ENCODE data around the gene PDE4D. TPM values are rescaled to one million over a fixed set of nuclear protein-coding genes. Genes with fewer than 3 reads are reported as not detected.

Gene PDE4D
- total RNA-seq, 1 donor from 2014 or later: 11.8 TPM

DNA sequence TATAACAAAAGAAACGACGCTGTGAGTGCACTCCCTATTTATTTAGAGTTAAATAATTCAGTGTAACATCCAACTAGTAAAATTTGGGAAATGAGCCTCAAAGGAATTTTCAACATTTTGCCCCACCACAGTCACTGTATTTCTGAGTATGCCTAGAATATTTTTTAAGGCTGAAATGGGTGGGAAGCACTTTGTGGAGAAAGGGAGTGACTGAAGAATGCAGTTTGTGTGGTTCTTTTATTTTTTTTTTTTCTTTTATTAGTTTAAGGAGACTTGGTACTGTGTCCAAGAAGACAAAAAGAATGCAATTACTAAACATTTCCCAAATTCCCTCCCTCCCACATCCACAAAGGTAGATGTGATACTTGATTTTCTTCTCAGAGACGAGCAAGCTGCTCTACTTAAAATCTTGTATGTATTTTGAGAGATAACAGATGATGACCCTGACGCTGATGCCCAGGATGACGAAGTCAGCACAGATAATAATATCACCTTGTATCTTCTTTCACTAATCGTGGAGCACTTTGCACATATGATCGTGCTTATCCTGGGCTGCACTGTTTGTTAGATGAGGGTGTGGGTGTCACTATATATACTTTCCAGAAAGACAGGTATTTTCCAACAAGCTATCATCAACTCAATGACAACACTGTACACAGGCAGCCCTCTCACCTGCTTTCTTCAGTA lies 724.3 kb downstream of the PDE4D start:
- Mint-ChIP-seq H3K9me3 (no peaks in the 10 kb centered on the region), H3K36me3 (ENCODE audit: low read depth) (no peaks in the 10 kb centered on the region), H3K27ac (ENCODE audit: unreplicated experiment) (no peak overlapping the region), H3K4me3 (no peak overlapping the region), H3K27me3 (ENCODE audit: low read depth) (no peaks in the 10 kb centered on the region), H3K4me1 (no peaks in the 10 kb centered on the region)
- no peak for DNase-seq (ENCODE audit: low read depth, low spot score)
- TF ChIP-seq, protein P1, sequence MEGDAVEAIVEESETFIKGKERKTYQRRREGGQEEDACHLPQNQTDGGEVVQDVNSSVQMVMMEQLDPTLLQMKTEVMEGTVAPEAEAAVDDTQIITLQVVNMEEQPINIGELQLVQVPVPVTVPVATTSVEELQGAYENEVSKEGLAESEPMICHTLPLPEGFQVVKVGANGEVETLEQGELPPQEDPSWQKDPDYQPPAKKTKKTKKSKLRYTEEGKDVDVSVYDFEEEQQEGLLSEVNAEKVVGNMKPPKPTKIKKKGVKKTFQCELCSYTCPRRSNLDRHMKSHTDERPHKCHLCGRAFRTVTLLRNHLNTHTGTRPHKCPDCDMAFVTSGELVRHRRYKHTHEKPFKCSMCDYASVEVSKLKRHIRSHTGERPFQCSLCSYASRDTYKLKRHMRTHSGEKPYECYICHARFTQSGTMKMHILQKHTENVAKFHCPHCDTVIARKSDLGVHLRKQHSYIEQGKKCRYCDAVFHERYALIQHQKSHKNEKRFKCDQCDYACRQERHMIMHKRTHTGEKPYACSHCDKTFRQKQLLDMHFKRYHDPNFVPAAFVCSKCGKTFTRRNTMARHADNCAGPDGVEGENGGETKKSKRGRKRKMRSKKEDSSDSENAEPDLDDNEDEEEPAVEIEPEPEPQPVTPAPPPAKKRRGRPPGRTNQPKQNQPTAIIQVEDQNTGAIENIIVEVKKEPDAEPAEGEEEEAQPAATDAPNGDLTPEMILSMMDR (conservative IDR thresholded peaks at IDR 0.05): no peak

DNA sequence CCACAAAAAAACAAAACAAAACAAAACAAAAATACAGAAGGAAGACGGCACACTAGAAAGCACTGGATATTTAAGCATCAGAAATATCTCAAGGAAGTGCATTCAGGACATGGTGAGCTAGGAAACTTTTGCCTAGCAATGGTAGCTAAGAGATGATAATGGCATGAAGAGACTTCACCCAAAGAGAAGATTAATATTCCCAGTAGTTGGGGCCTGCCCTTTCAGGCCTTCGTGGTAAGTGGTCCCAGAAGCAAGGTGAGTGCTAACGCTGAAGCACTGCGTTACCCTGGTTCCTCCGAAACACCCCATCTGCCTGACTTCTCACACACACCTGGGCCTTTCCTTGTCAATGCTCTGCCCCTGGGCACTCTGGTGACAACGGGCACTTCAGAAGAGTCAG lies 725.5 kb downstream of the PDE4D start:
- H3K4me1 Mint-ChIP-seq: no peaks in the 10 kb centered on the region
- H3K36me3 Mint-ChIP-seq (ENCODE audit: low read depth): no peaks in the 10 kb centered on the region
- no peak overlapping the region for H3K27ac Mint-ChIP-seq (ENCODE audit: unreplicated experiment)
- no peak for DNase-seq (ENCODE audit: low read depth, low spot score)
- no peaks in the 10 kb centered on the region for H3K27me3 Mint-ChIP-seq (ENCODE audit: low read depth)
- H3K4me3 Mint-ChIP-seq: no peak overlapping the region
- TF ChIP-seq, protein P1 (conservative IDR thresholded peaks at IDR 0.05): no peak
- no peaks in the 10 kb centered on the region for H3K9me3 Mint-ChIP-seq

DNA sequence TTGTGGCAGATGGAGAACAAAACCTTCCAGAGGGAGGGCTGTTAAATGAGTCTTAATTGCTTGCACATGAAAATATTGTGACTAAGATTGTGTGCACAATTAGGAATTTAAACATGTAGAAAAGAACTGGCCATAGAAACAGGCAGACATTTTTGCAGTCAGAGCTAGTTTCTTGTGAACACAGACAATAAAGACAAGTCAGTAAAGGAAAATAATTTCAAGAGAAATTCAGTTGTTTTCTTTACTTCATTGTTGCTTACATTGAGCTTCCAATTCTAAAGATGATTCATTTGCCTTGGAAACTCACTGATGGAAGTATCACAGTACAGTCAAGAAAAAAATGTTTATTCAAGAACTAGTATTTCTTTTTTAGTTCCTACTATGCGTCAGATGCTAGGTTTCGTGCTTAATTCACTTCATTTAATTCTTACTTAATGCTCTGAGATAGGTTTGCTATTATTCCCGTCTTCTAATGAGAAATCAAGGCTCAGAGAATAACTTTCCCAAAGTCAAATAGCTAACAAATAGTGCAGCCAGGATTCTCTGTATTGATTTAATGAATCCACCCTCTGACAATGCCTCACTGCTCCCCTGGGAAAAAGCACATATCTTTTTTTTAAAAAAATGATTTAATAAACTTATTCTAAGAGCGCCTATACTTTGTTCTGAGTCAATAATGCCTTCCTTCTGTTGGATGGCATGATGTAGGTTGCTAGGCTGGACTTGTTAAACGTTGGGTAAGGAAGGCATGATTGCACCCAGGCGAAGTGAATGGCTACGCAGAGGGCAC lies 729.3 kb downstream of the PDE4D start:
- Mint-ChIP-seq H3K4me3 (no peak overlapping the region), H3K36me3 (ENCODE audit: low read depth) (no peaks in the 10 kb centered on the region), H3K27ac (ENCODE audit: unreplicated experiment) (no peak overlapping the region), H3K27me3 (ENCODE audit: low read depth) (no peaks in the 10 kb centered on the region), H3K9me3 (no peaks in the 10 kb centered on the region), H3K4me1 (no peaks in the 10 kb centered on the region)
- TF ChIP-seq, protein P1 (conservative IDR thresholded peaks at IDR 0.05): no peak
- no peak for DNase-seq (ENCODE audit: low read depth, low spot score)

DNA sequence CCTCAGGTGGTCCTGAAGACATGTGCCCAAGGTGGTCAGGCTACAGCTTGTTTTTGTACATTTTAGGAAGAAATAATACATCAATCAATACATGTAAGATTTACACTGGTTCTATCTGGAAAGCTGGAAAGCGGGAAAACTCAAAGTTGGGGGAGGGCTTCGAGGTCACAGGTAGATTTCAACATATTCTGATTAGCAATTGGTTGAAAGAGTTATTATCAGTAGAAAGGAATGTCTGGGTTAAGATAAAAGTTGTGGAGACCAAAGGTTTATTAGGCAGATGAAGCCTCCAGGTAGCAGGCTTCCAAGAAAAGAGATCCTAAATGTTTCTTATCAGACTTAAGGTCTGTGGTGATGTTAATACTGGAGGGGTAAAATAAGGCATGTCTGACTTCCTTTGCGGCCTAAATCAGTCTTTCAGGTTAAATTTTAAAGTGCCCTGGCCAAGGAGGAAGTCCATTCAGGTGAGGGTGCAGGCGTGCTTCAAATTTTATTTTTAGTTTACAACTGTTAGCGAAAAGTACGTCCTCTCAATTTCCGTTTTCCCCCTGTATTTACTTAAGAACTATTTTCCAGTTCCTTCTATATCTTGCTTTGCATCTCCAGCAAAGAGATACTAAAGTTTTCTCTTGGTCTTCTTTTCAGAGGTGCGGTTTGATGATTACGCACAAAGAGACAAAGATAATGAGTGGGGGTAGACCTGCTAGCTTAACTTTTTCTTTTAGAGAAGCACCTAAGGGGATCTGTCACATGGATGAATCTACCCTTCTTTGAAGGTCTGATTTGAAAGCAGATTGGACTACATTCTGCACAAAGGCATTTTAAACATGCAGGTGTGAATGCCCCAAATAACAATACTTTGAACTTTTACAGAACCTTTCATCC lies 732.1 kb downstream of the PDE4D start:
- TF ChIP-seq, protein P1 (conservative IDR thresholded peaks at IDR 0.05): no peak
- no peaks in the 10 kb centered on the region for H3K4me1 Mint-ChIP-seq
- no peak overlapping the region for H3K27ac Mint-ChIP-seq (ENCODE audit: unreplicated experiment)
- no peaks in the 10 kb centered on the region for H3K27me3 Mint-ChIP-seq (ENCODE audit: low read depth)
- H3K36me3 Mint-ChIP-seq (ENCODE audit: low read depth): no peaks in the 10 kb centered on the region
- H3K9me3 Mint-ChIP-seq: no peaks in the 10 kb centered on the region
- H3K4me3 Mint-ChIP-seq: no peak overlapping the region
- no peak for DNase-seq (ENCODE audit: low read depth, low spot score)

DNA sequence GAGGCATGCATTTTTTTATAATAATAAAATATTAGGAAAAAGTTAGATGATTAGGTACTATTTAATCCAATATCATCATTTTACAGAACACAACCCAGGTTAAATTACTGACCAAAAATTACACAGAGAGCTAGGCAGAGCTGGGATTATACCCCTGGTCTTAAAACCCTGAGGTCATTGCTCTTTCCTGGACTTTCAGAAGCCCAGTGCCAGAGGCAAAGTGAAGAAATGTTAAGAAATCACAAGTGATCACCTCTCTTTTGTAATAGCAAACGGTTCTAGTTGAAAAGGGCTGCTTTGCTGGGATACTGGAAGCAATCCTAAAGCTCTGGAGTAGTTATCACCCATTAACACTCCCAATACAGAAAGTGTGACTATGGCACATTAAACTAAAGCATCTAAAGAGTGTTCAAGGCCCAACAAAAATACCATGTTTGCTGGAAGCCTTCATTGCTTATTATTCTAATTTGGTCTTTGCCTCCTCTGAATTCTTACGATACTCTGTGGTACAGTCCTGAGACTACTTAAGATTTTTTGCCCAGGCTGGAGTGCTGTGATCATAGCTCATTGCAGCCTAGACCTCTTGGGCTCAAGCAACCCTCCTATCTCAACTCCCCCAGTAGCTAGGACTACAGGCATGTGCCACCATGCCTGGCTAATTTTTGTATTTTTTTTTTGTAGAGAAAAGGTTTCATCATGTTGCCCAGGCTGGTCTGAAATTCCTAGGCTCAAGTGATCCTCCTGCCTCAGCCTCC lies 734.7 kb downstream of the PDE4D start:
- Mint-ChIP-seq H3K9me3 (no peaks in the 10 kb centered on the region), H3K27me3 (ENCODE audit: low read depth) (no peaks in the 10 kb centered on the region), H3K4me3 (no peak overlapping the region), H3K27ac (ENCODE audit: unreplicated experiment) (no peak overlapping the region), H3K36me3 (ENCODE audit: low read depth) (no peaks in the 10 kb centered on the region), H3K4me1 (no peaks in the 10 kb centered on the region)
- TF ChIP-seq, protein P1 (conservative IDR thresholded peaks at IDR 0.05): no peak
- no peak for DNase-seq (ENCODE audit: low read depth, low spot score)
